Ovary (tissue), 3 donors: ENCODE results near the gene DNLZ.

Source experiments
- EP300 ChIP-seq: sonication (generic); formaldehyde crosslinking; IDR thresholded peaks from one replicate; pipeline ENCODE4 v1.6.1; 2017; ENCODE audit warnings: antibody characterized with exemption
- POLR2A ChIP-seq: fragments of 450-650 bp; IDR thresholded peaks from one replicate; pipeline ENCODE4 v1.6.1; 2017; ENCODE audit warnings: antibody characterized with exemption, mild to moderate bottlenecking, moderate library complexity
- TF ChIP-seq, protein P1 (sequence below), 3 donors: fragments of 450-650 bp in 2 of 3; fragments of 200-600 bp in 1 of 3; IDR thresholded peaks; one replicate each; pipeline versions ENCODE4 v1.5.1 to v1.8.0; 2016 to 2022; ENCODE audit warnings: antibody characterized with exemption in 3 of 3, mild to moderate bottlenecking in 1 of 3
- donor health status: DM: no; HTN: no; CAD: no.

DNA sequence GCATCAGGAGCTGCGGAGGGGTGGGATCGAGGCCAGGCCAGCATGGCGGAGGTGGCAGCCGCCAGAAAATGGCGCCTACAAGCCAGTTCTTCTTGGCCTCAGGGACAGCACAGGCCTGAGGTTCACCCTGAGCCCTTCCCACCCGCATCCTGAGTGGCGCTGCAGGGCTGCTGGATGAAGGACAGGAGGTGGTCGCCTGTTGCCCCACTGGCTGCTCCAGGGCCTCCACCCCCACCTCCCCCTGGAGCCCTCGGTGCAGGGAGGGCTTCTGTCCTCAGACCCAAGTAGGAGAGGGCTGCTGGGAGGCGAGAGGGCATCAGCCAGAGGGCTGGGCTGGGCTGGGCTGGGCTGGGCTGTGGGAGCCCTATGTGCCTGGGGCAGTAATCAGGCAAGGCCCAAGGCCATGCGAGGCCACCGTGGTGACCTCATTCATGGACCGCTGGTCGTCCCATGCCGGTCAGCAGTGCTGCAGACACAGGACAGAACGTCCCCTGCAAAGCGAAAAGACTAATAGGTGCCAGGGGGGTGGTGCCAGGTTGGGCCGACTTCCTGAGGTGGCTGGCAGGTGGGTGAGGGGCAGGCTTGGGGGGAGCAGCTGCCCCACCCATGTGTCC is 22.4 kb downstream of the DNLZ start:
- no peak for TF ChIP-seq POLR2A
- TF ChIP-seq, protein P1, sequence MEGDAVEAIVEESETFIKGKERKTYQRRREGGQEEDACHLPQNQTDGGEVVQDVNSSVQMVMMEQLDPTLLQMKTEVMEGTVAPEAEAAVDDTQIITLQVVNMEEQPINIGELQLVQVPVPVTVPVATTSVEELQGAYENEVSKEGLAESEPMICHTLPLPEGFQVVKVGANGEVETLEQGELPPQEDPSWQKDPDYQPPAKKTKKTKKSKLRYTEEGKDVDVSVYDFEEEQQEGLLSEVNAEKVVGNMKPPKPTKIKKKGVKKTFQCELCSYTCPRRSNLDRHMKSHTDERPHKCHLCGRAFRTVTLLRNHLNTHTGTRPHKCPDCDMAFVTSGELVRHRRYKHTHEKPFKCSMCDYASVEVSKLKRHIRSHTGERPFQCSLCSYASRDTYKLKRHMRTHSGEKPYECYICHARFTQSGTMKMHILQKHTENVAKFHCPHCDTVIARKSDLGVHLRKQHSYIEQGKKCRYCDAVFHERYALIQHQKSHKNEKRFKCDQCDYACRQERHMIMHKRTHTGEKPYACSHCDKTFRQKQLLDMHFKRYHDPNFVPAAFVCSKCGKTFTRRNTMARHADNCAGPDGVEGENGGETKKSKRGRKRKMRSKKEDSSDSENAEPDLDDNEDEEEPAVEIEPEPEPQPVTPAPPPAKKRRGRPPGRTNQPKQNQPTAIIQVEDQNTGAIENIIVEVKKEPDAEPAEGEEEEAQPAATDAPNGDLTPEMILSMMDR (IDR thresholded peaks at IDR 0.05) = no peak
- no peak for TF ChIP-seq EP300
